ENCODE measurements around the gene IFI6.
A peak's percentile ranks its signal among the peaks of the same experiment; 100 is the strongest.
"Not testable (repeated sequence)": the region's sequence is repeated elsewhere in the genome, so short reads cannot be mapped to it uniquely, and the experiment has no call there.

Gene IFI6

DNA sequence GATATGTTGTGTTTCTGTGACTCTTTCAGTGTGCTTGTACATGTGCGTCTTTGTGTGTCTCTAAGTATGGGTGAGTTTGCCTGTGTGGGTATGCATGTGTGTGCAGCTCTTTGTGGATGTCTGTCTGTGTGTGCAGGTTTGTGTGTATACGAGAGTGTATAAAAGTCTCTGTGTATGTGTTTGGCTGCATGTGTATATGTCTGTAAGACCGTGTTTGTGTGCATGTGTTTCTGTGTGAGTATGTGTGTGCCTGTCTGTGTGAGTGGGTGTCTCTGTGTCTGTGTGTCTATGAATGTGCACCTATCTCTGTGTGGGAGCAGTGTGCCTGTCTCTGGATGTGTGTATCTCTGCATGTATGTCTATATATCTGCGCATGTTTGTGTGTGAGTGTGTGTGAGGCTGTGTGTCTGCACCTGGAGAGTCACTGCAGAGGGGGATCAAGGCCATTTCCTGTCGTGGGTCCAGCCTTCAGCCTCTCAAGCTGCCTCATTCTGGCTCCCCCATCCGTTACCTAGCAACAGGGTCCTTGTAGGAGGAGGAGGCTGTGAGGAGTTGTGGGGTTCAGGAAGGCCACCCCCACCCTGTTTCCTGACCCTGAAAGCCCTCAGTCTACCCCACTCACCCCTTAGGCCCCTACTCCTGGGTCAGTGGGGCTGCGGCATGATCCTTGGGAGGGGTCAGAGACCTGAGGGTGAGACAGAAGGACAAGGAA, 47.4 kb downstream of the IFI6 start:
- DNase-seq (ENCODE audit: low read depth): no peak
- TF ChIP-seq, protein P1, sequence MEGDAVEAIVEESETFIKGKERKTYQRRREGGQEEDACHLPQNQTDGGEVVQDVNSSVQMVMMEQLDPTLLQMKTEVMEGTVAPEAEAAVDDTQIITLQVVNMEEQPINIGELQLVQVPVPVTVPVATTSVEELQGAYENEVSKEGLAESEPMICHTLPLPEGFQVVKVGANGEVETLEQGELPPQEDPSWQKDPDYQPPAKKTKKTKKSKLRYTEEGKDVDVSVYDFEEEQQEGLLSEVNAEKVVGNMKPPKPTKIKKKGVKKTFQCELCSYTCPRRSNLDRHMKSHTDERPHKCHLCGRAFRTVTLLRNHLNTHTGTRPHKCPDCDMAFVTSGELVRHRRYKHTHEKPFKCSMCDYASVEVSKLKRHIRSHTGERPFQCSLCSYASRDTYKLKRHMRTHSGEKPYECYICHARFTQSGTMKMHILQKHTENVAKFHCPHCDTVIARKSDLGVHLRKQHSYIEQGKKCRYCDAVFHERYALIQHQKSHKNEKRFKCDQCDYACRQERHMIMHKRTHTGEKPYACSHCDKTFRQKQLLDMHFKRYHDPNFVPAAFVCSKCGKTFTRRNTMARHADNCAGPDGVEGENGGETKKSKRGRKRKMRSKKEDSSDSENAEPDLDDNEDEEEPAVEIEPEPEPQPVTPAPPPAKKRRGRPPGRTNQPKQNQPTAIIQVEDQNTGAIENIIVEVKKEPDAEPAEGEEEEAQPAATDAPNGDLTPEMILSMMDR (IDR thresholded peaks at IDR 0.05; ENCODE audit: low read length, missing control alignments): no peak
- no peak overlapping the region for H3K4me3 ChIP-seq (replicated peaks; ENCODE audit: low read depth, low read length)

DNA sequence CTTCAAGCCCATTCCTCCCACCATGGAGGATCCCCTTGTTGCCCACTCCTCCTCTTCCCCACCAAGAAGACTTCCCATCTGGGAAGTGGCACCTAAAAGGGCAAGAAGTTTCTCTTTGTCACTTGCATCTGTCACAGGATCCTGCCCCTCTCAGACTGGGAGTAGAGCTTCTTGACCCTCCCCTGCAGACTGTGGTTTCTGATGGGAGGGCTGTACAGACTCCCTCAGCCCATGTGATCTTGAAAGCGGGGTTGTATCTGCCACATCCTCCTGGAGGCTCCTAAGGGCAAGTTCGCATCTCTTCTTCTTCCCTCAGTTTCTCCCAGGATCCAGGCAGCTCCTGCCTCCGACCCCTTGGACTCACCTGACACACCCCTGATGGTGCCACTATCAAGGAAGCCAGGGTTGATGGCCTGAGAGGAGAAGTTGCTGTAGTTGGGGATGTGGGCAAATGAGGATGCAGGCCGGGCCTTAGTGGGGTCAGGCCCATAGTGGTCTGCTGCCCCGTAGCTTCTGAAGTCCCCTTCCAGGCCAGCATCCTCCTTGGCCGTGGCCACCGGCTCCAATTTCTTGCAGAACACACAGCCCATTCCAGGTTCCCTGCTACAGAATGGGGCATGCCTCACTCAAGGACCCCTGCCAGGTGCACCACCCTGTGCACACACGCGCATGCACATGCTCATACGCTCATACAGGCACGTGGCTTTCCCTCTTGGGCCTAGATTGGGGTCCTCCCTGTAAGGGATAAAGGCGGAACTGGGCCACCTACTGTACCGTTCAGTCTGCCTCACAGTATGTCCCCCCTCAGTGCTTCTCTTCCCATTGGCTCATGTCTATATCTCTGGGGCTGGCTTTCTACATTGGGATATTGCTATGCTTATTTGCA, 48.4 kb downstream of the IFI6 start:
- DNase-seq (ENCODE audit: low read depth): no peak
- no peak overlapping the region for H3K4me3 ChIP-seq (replicated peaks; ENCODE audit: low read depth, low read length)

GRCh38 chr1:27622828-27623227, 49.2 kb downstream of the IFI6 start:
- TF ChIP-seq, protein P1 (IDR thresholded peaks at IDR 0.05; ENCODE audit: low read length, missing control alignments): no peak
- H3K4me3 ChIP-seq (replicated peaks; ENCODE audit: low read depth, low read length): no peak overlapping the region
- no peak for DNase-seq (ENCODE audit: low read depth)

More for the DNA sequence above, 48.4 kb downstream of the IFI6 start:
- TF ChIP-seq, protein P1 (IDR thresholded peaks at IDR 0.05; ENCODE audit: low read length, missing control alignments): no peak

- peak; percentile 71 for DNase-seq (ENCODE audit: low read depth)
- H3K4me3 ChIP-seq (replicated peaks; ENCODE audit: low read depth, low read length): no peak overlapping the region
- TF ChIP-seq, protein P1 (IDR thresholded peaks at IDR 0.05; ENCODE audit: low read length, missing control alignments): no peak
Measured at GRCh38 chr1:27621051-27621920, 50.7 kb downstream of the IFI6 start.

- not testable (repeated sequence) for DNase-seq (ENCODE audit: low read depth); H3K4me3 ChIP-seq (replicated peaks; ENCODE audit: low read depth, low read length)
Measured at GRCh38 chr1:27619782-27620438, 52.1 kb downstream of the IFI6 start.

- TF ChIP-seq, protein P1 (IDR thresholded peaks at IDR 0.05; ENCODE audit: low read length, missing control alignments): no peak
- DNase-seq (ENCODE audit: low read depth): no peak
- no peak overlapping the region for H3K4me3 ChIP-seq (replicated peaks; ENCODE audit: low read depth, low read length)
Measured at GRCh38 chr1:27618341-27619082, 53.5 kb downstream of the IFI6 start.

Measured in fibroblast of pulmonary artery (primary cell).